Medulla oblongata (tissue), 1 donor: ENCODE measurements around the gene TBCB.
A peak's percentile ranks its signal among the peaks of the same experiment; 100 is the strongest.

Experiments
- DNase-seq: peaks from one replicate; pipeline ENCODE4 v3.0.0-alpha.2; 2015; ENCODE audit errors: extremely low spot score

The TBCB gene

DNA sequence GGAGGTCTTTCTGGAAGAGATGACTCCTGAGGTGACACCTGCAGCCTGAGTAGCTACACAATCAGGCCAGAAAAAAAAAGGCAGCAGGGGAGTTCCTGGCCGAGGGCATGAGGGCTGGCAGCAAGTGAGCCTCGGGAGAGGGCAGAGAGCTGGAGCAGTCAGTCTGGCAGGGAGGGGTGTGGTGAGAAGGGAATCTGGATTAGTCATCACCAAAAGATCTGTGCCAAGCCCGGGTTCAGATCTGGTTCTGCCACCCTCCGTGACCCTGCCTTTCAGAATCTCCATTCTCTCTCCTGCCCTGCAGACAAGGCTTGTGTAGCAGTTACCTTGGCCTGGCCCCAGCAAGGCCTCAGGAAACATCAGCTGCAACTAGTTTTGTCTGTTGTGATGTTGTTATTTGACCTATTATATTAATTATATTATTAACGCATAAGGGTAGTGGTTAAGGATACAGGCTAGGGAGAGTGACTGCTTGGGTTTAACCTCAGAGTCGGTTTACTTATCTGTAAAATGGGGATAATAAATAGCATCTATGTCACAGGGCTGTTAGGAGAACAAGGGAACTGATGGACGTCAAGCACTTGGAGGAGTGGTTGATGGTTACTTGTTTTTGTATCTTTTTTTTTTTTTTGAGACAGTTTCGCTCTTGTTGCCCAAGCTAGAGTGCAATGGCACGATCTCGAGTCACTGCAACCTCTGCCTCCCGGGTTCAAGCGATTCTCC is 21.9 kb downstream of the TBCB start:
- no peak for DNase-seq

DNA sequence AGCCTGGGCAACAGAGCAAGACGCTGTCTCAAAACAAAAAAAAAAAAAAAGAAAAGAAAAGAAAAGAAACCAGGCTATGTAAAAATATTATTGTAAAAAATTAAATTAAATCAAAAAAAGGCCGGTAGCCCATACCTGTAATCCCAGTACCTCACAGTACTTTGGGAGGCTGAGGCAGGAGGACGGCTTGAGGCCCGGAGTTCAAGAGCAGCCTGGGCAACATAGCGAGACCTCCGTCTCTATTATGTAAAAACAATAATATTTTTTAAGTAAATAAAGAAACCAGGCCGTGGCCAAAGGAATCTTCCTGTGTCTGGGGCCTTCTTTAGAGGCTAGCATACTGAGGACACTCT is 23.8 kb downstream of the TBCB start:
- DNase-seq, result no peak

DNA sequence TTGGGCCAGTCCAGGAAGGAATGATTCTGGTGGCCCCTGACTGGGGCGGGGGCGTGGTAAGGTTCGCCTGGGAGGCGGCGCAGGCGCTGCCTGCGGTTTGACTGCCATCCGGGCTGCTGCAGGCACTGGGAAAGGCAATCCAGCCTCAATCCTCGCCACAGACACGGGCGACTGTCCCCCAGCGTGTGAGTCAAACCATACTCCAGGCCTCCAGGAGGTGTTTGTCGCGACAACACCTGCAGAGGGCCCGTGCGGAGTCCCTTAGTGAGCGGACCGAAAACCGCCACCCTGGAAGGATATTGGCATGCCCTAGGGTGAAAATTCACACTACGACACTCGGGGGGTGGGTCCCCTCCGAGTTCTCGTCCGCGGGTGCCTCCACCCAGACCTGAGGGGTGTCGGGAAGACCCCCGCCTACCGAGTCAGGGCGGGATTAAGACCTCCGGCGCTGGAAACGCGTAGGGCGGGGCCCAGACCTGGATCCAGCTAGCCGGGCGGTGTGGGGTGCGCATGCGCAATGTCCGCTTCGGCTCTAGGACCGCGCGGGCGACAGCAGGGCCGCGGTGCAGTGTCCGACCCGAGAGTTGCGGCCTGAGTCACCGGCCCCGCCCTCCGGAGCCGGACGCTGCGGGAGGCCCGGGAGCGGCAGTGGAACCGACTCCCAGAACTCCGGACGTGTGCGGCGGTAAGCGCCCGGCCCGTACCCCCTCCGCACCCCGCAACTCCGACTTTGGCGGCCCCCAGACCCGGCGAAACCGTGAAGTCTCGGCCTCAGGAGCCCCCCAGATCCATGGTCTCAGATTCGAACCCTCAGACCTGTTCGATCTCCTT is 24.4 kb downstream of the TBCB start, which contains the start of gene CAPNS1:
TSS of gene CAPNS1 (plus strand) at position 594 of the 831 bp plus-strand sequence. CDS start 946 bp downstream, outside the sequence.
- peak; percentile 97 for DNase-seq

DNA sequence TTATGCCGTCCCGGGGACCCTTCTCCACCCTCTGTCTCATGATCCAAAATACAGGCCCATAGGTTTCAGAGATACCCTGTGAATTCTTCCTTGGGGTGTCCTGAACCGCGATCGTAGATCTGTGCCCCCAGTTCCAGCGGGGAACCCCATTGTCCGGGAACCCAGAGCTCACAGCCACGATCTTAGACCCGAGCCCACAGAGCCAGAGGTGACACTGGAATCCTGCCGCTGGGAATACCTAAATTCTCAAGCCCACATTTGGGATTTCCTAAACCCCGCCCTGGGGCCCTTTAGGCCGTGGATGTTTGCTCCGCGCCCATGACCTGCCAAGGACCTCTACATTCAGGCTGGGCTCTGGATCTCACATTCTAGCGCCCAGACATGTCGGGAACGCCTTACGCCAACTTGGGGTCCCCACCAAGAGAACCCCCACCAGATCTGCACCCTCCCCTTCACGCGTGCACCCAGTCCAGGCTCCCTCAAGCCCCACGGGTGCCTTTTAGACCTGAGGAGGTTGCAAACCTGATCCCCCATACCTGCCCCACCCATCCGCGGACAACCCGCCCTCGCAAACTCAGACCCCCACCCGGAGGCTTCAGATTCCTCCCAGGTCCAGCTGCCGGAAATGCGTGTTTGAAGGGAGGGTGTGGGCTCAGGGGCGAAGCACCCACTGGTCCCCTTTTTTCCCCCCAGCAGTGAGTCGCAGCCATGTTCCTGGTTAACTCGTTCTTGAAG is 25.2 kb downstream of the TBCB start:
- peak; percentile 24 for DNase-seq

DNA sequence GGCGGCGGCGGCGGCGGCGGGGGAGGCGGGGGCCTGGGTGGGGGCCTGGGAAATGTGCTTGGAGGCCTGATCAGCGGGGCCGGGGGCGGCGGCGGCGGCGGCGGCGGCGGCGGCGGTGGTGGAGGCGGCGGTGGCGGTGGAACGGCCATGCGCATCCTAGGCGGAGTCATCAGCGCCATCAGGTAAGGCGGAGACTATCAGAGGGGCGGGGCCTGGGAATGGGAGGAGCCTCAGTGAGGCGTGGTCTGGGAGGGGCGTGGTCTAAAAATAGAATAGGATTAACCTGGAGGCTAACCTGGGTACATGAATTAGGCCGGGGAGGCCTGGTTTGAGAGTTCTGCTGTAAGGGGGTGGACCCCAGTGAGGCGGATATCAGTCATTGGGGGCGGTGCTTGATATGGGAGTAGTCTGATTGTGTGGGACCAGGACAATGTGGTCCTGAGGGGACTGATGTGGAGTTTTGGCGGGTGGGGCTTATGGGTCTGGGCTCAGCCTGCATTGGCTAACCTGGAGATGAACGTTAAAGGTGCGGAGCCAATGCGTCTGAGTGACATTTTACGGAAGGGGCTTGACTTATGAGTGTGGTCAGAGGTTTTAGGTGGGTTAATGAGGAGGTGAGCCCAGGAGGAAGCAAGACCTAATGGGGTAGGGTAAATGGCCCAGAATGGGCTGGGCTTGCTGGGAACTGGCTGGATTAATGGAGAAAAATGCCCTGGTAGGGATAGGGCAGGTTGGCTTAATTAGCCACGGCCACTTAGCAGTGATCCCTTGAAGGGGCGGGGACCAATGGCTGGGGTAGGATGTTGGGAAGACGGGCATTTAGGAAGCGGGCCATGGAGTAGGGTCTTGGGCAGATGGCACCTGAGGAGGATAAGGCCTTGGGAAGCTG is 26.0 kb downstream of the TBCB start:
- DNase-seq, result peak; percentile 67

DNA sequence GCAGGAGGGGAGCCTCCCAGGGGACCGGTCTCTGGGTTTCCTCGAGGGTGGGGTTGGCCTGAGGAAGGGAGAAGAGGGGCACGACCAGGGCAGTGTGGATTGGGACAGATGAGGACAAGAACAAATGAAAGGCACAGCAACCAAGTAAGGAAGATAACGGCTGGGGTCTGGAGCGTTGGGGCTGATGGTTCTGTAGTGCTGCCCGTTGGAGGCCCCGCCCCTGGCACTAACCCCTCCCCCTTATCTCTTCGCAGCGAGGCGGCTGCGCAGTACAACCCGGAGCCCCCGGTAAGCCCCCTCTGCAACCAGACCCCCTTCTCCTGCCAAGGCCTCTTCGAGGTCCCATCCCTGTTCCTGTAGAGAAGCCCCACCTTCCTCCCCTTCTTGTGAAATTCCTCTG is 26.8 kb downstream of the TBCB start:
- no peak for DNase-seq

DNA sequence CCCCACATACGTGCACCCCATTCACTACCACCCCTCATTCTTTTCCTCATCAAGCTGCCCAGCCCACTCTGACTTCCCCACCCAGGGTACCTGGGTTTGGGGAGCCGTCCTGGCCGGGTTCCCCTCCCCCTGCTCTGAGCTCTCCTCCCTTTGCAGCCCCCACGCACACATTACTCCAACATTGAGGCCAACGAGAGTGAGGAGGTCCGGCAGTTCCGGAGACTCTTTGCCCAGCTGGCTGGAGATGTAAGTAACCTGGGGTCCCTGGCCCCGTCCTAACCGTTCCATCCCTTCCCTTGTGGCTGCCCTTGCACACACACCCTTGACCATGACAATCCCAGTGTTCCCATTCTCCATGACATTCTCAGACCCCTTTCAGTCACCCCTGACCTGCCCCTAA is 27.2 kb downstream of the TBCB start:
- no peak for DNase-seq

DNA sequence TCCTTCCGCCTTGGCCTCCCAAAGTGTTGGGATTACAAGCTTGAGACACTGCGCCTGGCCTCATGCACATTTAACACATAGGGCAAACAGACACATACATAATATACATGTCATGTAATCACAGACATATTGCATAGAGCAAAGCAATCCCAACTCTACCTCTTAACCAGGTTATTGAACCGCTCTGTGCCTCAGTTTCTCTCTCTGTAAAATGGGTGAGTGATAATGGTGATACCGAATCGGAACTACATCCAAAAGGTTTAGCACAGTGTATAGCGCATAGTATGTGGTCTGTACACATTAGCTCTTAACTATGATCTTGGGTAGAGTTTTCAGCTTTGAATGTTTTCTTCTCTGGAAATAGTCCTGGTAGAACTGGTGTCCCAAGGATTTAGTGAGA is 29.4 kb downstream of the TBCB start:
- no peak for DNase-seq

DNA sequence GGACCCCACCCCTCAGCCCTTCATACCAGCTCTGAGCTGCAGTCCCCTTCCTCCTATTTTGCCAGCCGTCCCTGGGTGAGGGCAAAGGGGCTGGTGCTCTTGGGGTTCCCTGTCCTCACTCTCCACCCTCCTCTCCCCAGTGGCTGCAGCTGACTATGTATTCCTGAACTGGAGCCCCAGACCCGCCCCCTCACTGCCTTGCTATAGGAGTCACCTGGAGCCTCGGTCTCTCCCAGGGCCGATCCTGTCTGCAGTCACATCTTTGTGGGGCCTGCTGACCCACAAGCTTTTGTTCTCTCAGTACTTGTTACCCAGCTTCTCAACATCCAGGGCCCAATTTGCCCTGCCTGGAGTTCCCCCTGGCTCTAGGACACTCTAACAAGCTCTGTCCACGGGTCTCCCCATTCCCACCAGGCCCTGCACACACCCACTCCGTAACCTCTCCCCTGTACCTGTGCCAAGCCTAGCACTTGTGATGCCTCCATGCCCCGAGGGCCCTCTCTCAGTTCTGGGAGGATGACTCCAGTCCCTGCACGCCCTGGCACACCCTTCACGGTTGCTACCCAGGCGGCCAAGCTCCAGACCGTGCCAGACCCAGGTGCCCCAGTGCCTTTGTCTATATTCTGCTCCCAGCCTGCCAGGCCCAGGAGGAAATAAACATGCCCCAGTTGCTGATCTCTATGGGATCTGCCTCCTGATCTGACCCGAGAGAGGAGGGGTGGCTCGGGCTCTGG is 34.6 kb downstream of the TBCB start:
- DNase-seq, result no peak

DNA sequence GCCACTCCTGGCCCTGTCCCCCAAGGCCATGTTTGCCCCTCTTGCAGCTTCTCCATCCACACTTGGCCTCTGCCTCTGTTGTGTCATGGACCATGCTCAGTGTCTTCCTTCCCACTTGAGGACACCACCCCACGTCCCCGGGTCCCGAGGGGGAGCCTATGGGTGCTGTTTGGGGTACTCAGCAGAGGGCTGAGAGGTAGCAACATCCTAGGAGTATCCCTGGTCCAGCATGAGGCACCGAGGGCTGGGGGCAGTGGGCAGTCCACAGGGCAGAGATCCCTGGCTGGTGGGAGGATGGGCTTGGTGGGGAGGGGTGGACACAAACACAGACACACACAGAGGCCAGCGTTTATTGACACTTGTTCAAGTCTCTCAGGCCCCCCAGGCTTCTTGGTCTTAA is 35.3 kb downstream of the TBCB start:
- DNase-seq, result no peak

DNA sequence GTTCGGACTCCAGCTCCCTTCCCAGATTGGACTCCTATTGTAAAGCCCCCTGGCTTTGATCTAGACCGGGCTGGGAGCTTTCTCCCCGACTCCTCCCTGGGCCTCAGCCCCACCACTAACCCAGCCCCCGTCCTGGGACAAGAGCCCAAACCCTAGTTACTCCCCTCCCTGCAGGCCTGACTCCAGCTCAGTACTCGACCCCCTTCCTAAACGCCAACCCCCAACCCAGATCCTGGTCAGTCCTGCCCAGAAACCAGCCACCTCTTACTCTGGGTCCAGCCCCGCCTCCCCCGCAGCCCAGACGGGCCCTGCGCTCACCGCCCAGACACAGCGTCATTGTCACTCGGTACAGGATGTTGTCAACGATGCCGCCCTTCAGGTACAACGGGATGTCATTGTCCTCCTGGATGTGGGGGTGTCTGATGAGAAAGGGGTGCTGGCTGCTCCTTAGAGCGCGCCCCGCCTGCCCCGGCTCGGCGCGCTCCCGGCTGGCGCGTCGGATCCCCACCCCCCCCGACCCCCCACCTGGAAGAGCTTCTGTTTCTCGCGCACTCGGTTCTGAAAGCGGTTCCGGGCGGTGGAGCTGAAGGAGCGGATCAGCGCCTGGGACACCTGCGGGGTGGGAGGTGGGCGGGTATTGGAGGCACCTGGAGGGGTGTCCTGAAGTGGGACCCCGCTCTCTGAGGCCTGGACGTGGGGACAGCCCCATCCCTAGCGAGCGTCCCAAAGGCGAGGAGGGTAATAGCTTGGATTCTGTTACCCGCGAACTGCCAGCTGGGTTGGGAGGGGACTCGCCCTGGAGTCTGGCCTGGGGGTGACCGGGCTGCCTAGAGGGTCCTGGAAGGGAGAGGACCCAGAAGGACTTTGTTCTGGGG is 36.1 kb downstream of the TBCB start:
- DNase-seq, result no peak

DNA sequence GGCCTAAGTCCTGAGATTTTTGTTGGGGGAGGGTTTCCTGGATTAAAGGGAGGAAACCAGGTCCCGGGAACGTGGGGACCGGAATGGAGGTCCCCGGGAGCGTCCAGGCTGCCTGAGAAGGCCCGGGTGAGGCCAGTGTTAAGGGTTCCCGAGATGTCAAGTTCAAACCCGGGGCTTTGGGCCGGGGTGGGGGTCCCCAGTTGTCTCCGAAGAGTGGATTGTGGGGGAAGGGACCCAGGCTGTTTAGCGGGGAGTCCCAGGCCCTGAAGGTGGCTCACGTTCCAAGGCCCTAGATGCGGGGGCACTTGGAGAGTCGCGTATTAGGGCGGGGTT is 36.7 kb downstream of the TBCB start:
- no peak for DNase-seq

DNA sequence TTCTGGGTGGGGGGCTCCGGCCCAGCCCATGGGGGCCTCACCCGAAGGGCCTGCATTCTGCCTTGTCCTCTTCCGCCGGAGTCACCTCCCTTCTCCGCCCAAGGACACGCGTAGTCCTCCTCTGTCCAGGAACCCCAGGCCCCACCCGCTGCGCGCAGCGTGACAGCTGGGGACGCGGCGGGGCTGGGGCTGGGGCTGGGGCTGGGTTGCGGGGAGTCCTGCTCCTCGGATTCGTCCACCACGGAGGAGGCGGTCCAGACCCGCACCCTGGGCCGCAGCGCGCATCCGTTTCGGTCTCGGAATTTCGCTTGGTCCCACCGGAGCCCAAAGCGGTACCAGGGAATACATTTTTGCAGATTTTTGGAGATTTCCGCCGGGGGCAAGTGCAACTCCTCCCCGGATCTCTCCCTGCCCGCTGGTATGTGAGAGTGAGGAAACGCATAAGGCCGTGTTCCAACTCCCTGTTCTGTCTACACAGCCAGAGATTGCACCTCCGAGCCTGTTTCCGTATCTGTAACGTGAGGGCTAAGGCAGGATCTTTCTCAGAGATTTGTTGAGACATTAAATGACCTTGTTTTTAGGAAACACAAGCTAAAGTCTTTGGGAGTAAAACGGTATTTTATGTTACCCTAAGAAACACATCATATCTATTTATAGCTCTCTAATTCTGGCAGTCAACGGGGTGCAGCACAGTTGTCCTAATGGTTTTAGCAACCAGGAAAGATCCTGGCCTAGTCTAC is 37.3 kb downstream of the TBCB start, which contains the start of gene COX7A1:
TSS of gene COX7A1 (minus strand) at position 96 of the 740 bp plus-strand sequence. CDS start at position 56, 40 bp downstream.
- no peak for DNase-seq

DNA sequence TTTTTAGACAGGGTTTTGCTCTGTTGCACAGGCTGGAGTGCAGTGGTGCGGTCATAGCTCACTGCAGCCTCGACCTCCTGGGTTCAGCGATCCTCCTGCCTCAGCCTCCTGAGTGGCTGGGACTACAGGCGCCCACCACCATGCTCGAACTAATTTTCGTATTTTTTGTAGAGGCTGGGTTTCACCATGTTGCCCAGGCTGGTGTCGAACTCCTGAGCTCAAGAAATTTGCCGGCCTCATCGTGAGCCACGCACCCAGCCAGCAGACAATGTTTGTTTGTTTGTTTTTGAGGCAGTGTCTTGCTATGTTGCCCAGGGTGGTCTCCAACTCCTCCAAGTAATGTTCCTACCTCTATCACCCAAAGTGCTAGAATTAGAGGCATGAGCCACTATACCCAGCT is 37.9 kb downstream of the TBCB start:
- no peak for DNase-seq

DNA sequence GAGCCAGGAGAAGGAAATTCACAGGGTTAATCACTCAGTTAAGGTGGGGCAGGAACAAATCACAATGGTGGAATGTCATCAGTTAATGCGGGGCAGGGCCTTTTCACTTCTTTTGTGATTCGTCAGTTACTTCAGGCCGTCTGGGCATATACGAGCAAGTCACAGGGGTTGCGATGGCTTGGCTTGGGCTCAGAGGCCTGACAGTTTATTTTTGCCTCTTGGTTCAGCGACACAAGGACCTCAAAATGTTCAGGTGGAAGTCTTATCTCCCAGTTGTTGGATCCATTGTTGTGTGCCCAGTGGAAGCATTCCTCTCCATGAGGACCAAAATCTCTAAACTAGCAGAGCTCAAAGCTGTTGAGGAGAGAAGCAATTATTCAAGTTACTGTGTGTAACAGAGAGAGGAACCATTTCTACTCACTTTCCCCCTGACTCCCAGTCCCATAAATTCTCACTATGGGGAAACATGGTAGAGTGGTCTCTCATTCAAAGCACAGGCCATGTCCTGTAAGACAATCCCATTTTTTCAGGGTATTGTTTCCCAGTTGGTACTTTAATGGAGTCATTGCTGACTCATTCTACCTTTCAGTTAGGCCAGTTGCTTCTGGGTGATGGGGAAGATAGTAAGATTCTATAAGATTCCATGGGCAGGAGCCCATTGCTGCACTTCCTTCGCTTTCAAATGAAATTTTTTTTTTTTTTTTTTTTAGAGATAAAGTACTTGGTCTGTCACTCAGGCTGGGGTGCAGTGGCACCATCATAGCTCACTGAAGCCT is 45.7 kb downstream of the TBCB start:
- no peak for DNase-seq

DNA sequence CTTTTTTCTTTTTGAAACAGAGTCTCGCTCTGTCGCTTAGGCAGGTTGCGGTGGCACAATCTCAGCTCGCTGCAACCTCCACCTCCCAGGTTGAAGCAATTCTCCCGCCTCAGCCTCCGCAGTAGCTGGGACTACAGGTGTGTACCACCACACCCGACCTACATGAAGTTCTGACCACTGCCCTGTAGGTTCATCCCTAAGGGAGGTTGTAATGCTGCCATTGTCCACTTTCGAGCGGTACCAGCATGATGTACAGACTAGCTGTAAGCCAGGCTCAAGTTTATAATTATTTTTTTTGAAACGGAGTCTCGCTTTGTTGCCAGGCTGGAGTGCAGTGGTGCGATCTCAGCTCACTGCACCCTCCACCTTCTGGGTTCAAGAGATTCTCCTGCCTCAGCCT is 48.5 kb downstream of the TBCB start:
- no peak for DNase-seq

DNA sequence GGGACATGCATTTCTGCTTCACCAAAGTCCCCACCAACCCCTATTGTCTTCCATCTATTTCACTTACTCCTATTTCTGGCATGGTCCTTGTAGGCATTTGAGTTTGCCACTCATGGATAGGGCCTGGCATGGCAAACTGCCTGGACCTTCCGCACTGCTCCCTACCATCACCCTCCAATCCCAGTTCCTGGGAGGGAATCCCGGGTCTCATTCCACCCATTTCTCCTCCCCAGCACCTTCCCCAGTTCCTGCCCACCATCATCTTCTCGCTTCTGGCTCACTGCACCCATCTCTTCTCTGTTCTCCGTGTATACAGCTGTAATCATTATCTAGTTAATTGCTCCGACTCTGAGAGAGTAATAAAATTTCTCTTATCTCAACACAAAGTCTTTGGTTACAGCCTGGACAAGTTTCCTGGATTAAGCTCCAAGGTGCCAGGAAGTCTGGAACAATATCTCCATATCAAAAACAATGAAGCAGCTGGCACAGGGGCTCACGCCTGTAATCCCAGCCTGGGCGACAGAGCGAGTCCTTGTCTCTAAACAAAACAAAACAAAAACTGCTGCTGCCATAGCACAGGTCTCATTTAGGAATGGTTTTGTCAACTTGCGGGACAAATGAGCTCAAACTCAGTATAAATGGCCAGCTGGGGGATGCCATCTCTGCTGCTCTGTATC is 54.0 kb downstream of the TBCB start:
- no peak for DNase-seq

DNA sequence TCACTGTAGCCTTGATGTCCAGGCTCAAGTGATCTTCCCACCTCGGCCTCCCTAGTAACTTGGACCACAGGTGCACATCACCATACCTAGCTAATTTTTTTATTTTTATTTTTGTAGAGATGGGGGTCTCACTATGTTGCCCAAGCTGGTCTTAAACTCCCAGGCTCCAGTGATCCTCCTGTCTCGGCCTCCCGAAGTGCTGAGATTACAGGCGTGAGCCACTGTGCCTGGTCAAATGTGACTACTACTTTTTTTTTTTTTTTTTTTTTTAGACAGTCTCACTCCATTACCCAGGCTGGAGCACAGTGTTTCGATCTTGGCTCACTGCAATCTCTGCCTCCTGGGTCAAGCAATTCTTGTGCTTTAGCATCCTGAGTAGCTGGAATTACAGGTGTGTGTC is 57.6 kb downstream of the TBCB start:
- no peak for DNase-seq
